ENCODE results near the gene P3H2. TPM values are rescaled to one million over a fixed set of nuclear protein-coding genes. Genes with fewer than 3 reads are reported as not detected.

The P3H2 gene
- total RNA-seq, 1 donor from 2014 or later, result 23.5 TPM

DNA sequence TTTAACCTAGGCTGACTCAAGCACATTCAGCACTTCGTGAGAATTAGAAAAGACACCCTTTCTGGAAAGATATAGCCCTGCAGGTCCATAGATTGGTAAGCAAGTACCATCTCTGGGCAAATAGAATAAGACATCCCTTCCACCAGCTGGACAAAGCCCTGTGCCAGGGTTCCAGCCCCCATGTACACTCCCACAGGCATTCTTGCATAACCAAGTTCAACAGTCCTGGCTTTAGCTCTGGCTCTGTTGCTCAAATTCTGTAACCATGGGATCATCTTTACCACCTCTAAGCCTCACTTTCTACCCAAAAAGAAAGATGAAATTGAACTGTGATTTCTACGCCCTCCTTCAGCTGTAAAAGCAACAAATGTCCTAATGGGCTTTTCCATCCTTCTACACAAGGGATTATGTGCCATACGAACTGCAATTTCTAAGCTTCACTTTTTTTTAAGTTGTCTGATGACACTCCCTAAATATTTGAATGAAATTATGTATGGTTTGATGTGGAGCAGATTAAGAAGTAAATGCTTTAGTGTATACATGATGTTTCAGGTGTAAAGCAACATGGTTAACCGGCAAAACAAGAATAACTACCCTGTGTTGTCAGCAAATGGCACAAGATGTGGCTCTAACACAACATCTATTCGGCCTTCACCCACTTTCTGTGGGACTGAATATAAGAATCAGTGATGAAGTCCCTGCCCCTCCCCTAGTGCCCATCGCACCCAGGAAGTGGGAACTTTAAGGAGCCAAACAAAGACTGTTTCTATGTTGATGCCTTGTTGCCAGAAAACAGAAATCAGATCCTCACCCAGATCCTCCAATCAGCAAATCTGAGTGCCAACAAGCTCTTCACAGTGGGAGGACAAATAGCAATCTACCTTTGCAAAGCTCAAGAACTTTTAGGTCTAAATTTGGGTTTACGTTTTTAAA is 165.7 kb downstream of the P3H2 start:
- Mint-ChIP-seq H3K27ac (peak overlapping the region; percentile 75), H3K4me3 (no peak overlapping the region), H3K9me3 (no peaks in the 10 kb centered on the region), H3K4me1 (ENCODE audit: unreplicated experiment) (no peaks in the 10 kb centered on the region), H3K27me3 (no peaks in the 10 kb centered on the region), H3K36me3 (no peaks in the 10 kb centered on the region)
- no peak for DNase-seq (ENCODE audit: extremely low spot score, unreplicated experiment)
- TF ChIP-seq, protein P1, sequence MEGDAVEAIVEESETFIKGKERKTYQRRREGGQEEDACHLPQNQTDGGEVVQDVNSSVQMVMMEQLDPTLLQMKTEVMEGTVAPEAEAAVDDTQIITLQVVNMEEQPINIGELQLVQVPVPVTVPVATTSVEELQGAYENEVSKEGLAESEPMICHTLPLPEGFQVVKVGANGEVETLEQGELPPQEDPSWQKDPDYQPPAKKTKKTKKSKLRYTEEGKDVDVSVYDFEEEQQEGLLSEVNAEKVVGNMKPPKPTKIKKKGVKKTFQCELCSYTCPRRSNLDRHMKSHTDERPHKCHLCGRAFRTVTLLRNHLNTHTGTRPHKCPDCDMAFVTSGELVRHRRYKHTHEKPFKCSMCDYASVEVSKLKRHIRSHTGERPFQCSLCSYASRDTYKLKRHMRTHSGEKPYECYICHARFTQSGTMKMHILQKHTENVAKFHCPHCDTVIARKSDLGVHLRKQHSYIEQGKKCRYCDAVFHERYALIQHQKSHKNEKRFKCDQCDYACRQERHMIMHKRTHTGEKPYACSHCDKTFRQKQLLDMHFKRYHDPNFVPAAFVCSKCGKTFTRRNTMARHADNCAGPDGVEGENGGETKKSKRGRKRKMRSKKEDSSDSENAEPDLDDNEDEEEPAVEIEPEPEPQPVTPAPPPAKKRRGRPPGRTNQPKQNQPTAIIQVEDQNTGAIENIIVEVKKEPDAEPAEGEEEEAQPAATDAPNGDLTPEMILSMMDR (conservative IDR thresholded peaks at IDR 0.05), result no peak

DNA sequence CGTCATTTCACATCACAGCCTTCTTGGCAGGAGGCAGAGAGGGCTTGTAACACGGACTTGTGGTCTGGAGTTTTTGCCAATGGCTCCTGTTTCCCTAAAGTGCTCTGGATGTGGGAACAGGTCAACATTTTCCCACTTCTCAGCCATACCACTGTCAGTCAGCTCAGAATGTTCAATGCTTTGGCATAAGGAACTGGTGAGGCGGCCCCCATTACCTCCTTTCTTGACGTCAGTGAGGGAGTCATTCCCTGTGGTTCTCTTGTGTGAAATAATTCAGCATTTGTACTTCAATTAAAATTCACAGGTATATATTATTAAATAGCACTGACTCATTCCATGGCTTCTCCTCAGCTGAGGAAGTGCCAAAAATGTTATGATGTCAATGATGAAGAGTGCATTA is 167.1 kb downstream of the P3H2 start:
- DNase-seq (ENCODE audit: extremely low spot score, unreplicated experiment), result no peak
- no peaks in the 10 kb centered on the region for H3K36me3 Mint-ChIP-seq
- no peaks in the 10 kb centered on the region for H3K4me1 Mint-ChIP-seq (ENCODE audit: unreplicated experiment)
- TF ChIP-seq, protein P1 (conservative IDR thresholded peaks at IDR 0.05), result no peak
- no peak overlapping the region for H3K4me3 Mint-ChIP-seq
- no peaks in the 10 kb centered on the region for H3K9me3 Mint-ChIP-seq
- no peaks in the 10 kb centered on the region for H3K27me3 Mint-ChIP-seq
- H3K27ac Mint-ChIP-seq, result no peak overlapping the region

DNA sequence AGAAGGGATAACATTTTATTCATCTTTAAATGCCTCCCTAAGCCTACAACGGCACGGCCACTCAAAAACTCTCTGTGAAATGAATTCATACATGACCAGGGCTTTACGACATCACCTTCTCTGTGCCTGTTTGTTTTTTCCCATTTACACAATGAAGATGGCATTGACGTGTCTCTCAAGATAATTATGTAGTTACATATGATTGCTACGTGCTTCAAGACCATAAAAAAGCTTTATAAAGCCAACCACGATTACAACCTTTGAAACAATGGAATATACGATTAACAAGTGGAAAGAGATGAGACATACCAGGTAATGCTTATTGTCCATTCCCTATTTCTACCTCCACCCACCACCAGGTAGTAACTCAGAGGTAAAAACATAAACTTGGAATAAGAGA is 168.4 kb downstream of the P3H2 start:
- Mint-ChIP-seq H3K4me1 (ENCODE audit: unreplicated experiment) (peaks cover 3% of the 10 kb centered on the region), H3K9me3 (no peaks in the 10 kb centered on the region), H3K4me3 (no peak overlapping the region), H3K27me3 (peaks cover 3% of the 10 kb centered on the region), H3K36me3 (no peaks in the 10 kb centered on the region), H3K27ac (no peak overlapping the region)
- no peak for DNase-seq (ENCODE audit: extremely low spot score, unreplicated experiment)
- TF ChIP-seq, protein P1 (conservative IDR thresholded peaks at IDR 0.05), result no peak

DNA sequence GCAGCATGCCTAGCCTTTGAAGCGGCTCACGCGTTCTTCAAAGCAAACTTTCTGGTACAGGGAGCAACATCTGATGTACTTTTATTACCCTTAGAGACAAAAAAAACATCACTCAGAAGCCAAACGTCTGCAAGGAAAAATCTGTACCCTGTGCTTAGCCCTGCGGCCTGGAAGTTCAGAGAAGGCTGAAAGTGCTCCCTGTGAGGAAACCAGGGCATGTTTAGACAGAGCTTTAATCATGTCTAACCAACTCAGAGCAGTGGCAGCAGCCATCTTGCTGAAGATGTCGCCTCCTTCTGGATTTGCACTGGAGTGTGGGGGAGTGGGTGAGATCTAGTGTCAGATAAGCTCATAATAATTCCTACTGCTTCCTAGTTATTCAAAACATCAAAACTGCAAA is 170.4 kb downstream of the P3H2 start:
- H3K27ac Mint-ChIP-seq, result no peak overlapping the region
- no peak for DNase-seq (ENCODE audit: extremely low spot score, unreplicated experiment)
- TF ChIP-seq, protein P1 (conservative IDR thresholded peaks at IDR 0.05), result no peak

DNA sequence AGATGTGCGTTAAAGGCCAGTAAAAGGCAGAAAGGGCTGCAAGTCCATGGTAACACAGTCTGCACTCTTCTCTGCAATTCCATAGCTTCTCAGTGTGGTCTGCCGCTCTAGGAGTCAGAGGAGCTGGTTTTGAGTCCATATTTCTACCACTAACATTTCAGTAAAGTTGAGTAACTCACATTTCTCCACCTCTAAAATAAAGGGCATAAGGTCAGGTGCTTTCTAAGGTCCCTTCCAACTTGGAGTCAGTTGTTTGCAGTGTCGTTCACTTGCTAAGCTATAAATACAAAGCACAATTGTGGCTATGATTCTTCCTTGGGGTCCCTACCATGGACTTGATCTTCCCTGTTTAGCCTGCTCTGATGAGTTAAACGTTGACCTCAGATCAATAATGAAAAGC is 171.1 kb downstream of the P3H2 start:
- H3K27me3 Mint-ChIP-seq, result peaks cover 3% of the 10 kb centered on the region
- DNase-seq (ENCODE audit: extremely low spot score, unreplicated experiment), result no peak
- peaks cover 5% of the 10 kb centered on the region for H3K4me1 Mint-ChIP-seq (ENCODE audit: unreplicated experiment)
- H3K9me3 Mint-ChIP-seq, result no peaks in the 10 kb centered on the region
- TF ChIP-seq, protein P1 (conservative IDR thresholded peaks at IDR 0.05), result no peak
- no peak overlapping the region for H3K4me3 Mint-ChIP-seq
- H3K36me3 Mint-ChIP-seq, result no peaks in the 10 kb centered on the region
- H3K27ac Mint-ChIP-seq, result no peak overlapping the region

More for the DNA sequence above, 170.4 kb downstream of the P3H2 start:
- H3K36me3 Mint-ChIP-seq, result no peaks in the 10 kb centered on the region
- peaks cover 3% of the 10 kb centered on the region for H3K4me1 Mint-ChIP-seq (ENCODE audit: unreplicated experiment)
- no peaks in the 10 kb centered on the region for H3K9me3 Mint-ChIP-seq
- peaks cover 3% of the 10 kb centered on the region for H3K27me3 Mint-ChIP-seq
- H3K4me3 Mint-ChIP-seq, result no peak overlapping the region
